ENCODE measurements around the gene ITSN1.

DNA sequence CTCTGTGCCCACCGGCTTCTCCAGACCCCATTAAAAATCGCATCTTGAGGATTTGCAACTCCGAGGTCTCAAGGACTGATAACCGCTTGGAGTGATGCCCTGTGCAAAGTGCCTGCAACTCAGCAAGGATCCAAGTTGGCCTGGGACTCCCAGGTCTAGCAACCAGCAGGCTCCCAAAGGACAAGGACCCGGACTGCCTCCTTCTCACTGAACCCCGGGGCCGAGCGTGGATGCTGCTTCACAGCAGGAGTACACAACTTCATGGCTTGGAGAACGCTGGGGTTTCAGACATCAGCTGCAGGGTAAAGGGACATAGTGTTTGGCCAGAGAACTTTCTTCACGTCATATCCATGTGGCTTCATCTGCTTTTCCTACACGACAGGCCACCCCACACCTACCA lies 208.1 kb downstream of the ITSN1 start:
- TF ChIP-seq, protein P1, sequence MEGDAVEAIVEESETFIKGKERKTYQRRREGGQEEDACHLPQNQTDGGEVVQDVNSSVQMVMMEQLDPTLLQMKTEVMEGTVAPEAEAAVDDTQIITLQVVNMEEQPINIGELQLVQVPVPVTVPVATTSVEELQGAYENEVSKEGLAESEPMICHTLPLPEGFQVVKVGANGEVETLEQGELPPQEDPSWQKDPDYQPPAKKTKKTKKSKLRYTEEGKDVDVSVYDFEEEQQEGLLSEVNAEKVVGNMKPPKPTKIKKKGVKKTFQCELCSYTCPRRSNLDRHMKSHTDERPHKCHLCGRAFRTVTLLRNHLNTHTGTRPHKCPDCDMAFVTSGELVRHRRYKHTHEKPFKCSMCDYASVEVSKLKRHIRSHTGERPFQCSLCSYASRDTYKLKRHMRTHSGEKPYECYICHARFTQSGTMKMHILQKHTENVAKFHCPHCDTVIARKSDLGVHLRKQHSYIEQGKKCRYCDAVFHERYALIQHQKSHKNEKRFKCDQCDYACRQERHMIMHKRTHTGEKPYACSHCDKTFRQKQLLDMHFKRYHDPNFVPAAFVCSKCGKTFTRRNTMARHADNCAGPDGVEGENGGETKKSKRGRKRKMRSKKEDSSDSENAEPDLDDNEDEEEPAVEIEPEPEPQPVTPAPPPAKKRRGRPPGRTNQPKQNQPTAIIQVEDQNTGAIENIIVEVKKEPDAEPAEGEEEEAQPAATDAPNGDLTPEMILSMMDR (IDR thresholded peaks at IDR 0.05): no peak
- TF ChIP-seq POLR2A (IDR thresholded peaks at IDR 0.05): no peak
- TF ChIP-seq POLR2AphosphoS5 (IDR thresholded peaks at IDR 0.05): no peak
